Measurements from ENCODE around the gene GNPTG. TPM values are rescaled to one million over a fixed set of nuclear protein-coding genes. Genes with fewer than 3 reads are reported as not detected.

Gene GNPTG
- total RNA-seq, 1 donor from 2014 or later, result 104 TPM

GRCh38 chr16:1357906-1358566 lies 6.3 kb downstream of the GNPTG start:
- DNase-seq (ENCODE audit: low read depth), result no peak
- no peak for TF ChIP-seq CTCF (IDR thresholded peaks at IDR 0.05; ENCODE audit: insufficient read depth, low read length, poor library complexity, severe bottlenecking)
- Histone ChIP-seq H3K4me3 (ENCODE audit: low read depth, low read length) (no peak overlapping the region), H3K27me3 (ENCODE audit: control insufficient read depth, insufficient read depth, low read length) (no peaks in the 10 kb centered on the region), H3K36me3 (ENCODE audit: control insufficient read depth, insufficient read depth, low read length) (peaks cover 3% of the 10 kb centered on the region)

DNA sequence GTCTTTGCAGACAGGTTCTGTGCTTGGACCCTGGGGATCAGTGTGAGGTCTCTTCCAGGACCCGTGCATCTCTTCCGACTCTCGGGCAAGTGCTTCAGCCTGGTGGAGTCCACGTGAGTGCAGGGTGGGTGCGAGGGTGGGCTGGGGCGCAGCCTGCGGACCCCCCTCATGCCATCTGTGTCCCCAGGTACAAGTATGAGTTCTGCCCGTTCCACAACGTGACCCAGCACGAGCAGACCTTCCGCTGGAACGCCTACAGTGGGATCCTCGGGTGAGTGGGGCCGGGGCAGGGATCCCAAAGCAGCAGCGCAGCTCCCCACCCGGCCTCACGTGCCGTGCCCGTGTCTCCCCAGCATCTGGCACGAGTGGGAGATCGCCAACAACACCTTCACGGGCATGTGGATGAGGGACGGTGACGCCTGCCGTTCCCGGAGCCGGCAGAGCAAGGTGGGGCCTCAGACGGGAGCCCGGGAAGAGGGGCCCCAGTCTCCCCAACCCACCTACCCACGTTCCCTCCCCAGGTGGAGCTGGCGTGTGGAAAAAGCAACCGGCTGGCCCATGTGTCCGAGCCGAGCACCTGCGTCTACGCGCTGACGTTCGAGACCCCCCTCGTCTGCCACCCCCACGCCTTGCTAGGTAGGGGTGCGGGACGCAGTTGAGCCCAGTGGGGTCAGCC lies 10.1 kb downstream of the GNPTG start:
- Histone ChIP-seq H3K36me3 (ENCODE audit: control insufficient read depth, insufficient read depth, low read length) (peaks cover 4% of the 10 kb centered on the region), H3K27me3 (ENCODE audit: control insufficient read depth, insufficient read depth, low read length) (no peaks in the 10 kb centered on the region), H3K4me3 (ENCODE audit: low read depth, low read length) (no peak overlapping the region)
- TF ChIP-seq CTCF (IDR thresholded peaks at IDR 0.05; ENCODE audit: insufficient read depth, low read length, poor library complexity, severe bottlenecking), result no peak
- no peak for DNase-seq (ENCODE audit: low read depth)

GRCh38 chr16:1362807-1363206 lies 11.1 kb downstream of the GNPTG start:
- Histone ChIP-seq H3K36me3 (ENCODE audit: control insufficient read depth, insufficient read depth, low read length) (peaks cover 4% of the 10 kb centered on the region), H3K4me3 (ENCODE audit: low read depth, low read length) (no peak overlapping the region), H3K27me3 (ENCODE audit: control insufficient read depth, insufficient read depth, low read length) (no peaks in the 10 kb centered on the region)
- TF ChIP-seq CTCF (IDR thresholded peaks at IDR 0.05; ENCODE audit: insufficient read depth, low read length, poor library complexity, severe bottlenecking), result no peak
- DNase-seq (ENCODE audit: low read depth), result no peak

- no peak for DNase-seq (ENCODE audit: low read depth)
- Histone ChIP-seq H3K27me3 (ENCODE audit: control insufficient read depth, insufficient read depth, low read length) (no peaks in the 10 kb centered on the region), H3K4me3 (ENCODE audit: low read depth, low read length) (no peak overlapping the region), H3K36me3 (ENCODE audit: control insufficient read depth, insufficient read depth, low read length) (peaks cover 4% of the 10 kb centered on the region)
- TF ChIP-seq CTCF (IDR thresholded peaks at IDR 0.05; ENCODE audit: insufficient read depth, low read length, poor library complexity, severe bottlenecking), result peak; percentile 92
These were observed 11.8 kb downstream of the GNPTG start for GRCh38 chr16:1363501-1364041.

GRCh38 chr16:1364510-1364909 lies 12.8 kb downstream of the GNPTG start:
- no peaks in the 10 kb centered on the region for H3K27me3 ChIP-seq (ENCODE audit: control insufficient read depth, insufficient read depth, low read length)
- TF ChIP-seq CTCF (IDR thresholded peaks at IDR 0.05; ENCODE audit: insufficient read depth, low read length, poor library complexity, severe bottlenecking), result no peak
- no peak overlapping the region for H3K4me3 ChIP-seq (ENCODE audit: low read depth, low read length)
- peaks cover 4% of the 10 kb centered on the region for H3K36me3 ChIP-seq (ENCODE audit: control insufficient read depth, insufficient read depth, low read length)
- no peak for DNase-seq (ENCODE audit: low read depth)
